ENCODE results near the gene PGBD5.

PGBD5 gene

GRCh38 chr1:230459465-230459864 lies 33.3 kb upstream of the PGBD5 start:
- H3K4me3 ChIP-seq (ENCODE audit: low read depth, low read length) = no peak overlapping the region
- no peak for TF ChIP-seq CTCF (IDR thresholded peaks at IDR 0.05; ENCODE audit: low read depth, low read length, missing control alignments)
- DNase-seq (ENCODE audit: low read depth) = no peak

- DNase-seq (ENCODE audit: low read depth) = no peak
- no peak for TF ChIP-seq CTCF (IDR thresholded peaks at IDR 0.05; ENCODE audit: low read depth, low read length, missing control alignments)
- H3K4me3 ChIP-seq (ENCODE audit: low read depth, low read length) = no peak overlapping the region
These were observed 32.4 kb upstream of the PGBD5 start for GRCh38 chr1:230458509-230458908.

GRCh38 chr1:230456478-230456877 lies 30.3 kb upstream of the PGBD5 start:
- TF ChIP-seq CTCF (IDR thresholded peaks at IDR 0.05; ENCODE audit: low read depth, low read length, missing control alignments) = no peak
- H3K4me3 ChIP-seq (ENCODE audit: low read depth, low read length) = no peak overlapping the region
- no peak for DNase-seq (ENCODE audit: low read depth)

- no peak overlapping the region for H3K4me3 ChIP-seq (ENCODE audit: low read depth, low read length)
- no peak for DNase-seq (ENCODE audit: low read depth)
- TF ChIP-seq CTCF (IDR thresholded peaks at IDR 0.05; ENCODE audit: low read depth, low read length, missing control alignments) = no peak
These were observed 29.2 kb upstream of the PGBD5 start for GRCh38 chr1:230455291-230455690.

- TF ChIP-seq CTCF (IDR thresholded peaks at IDR 0.05; ENCODE audit: low read depth, low read length, missing control alignments) = no peak
- H3K4me3 ChIP-seq (ENCODE audit: low read depth, low read length) = no peak overlapping the region
- DNase-seq (ENCODE audit: low read depth) = no peak
These were observed 27.2 kb upstream of the PGBD5 start for GRCh38 chr1:230453377-230453776.

GRCh38 chr1:230441183-230442029 lies 15.3 kb upstream of the PGBD5 start:
- TF ChIP-seq CTCF (IDR thresholded peaks at IDR 0.05; ENCODE audit: low read depth, low read length, missing control alignments) = no peak
- H3K4me3 ChIP-seq (ENCODE audit: low read depth, low read length) = no peak overlapping the region
- DNase-seq (ENCODE audit: low read depth) = no peak

- DNase-seq (ENCODE audit: low read depth) = no peak
- no peak for TF ChIP-seq CTCF (IDR thresholded peaks at IDR 0.05; ENCODE audit: low read depth, low read length, missing control alignments)
- no peak overlapping the region for H3K4me3 ChIP-seq (ENCODE audit: low read depth, low read length)
These were observed 9.0 kb upstream of the PGBD5 start for GRCh38 chr1:230435108-230435507.

All from GM12864 (cell line).